BLaER1 (cell line): ENCODE results near the gene PRLR.

Experiments
- H3K27ac ChIP-seq: shearing (Covaris generic); formaldehyde crosslinking; 2 replicates; pipeline ENCODE4 v1.8.1; 2022
- H3K27me3 ChIP-seq: shearing (Covaris generic); formaldehyde crosslinking; 2 replicates; pipeline ENCODE4 v1.8.1; 2022
- H3K36me3 ChIP-seq: shearing (Covaris generic); formaldehyde crosslinking; 2 replicates; pipeline ENCODE4 v1.8.1; 2022
- H3K4me1 ChIP-seq: shearing (Covaris generic); formaldehyde crosslinking; 2 replicates; pipeline ENCODE4 v1.8.1; 2022
- H3K4me2 ChIP-seq: shearing (Covaris generic); formaldehyde crosslinking; 2 replicates; pipeline ENCODE4 v1.8.1; 2022
- H3K4me3 ChIP-seq: shearing (Covaris generic); formaldehyde crosslinking; 2 replicates; pipeline ENCODE4 v1.8.1; 2022
- H3K9ac ChIP-seq: shearing (Covaris generic); formaldehyde crosslinking; 2 replicates; pipeline ENCODE4 v1.8.1; 2022
- H3K9me3 ChIP-seq: shearing (Covaris generic); formaldehyde crosslinking; 2 replicates; pipeline ENCODE4 v1.8.1; 2022
- H4K20me1 ChIP-seq: shearing (Covaris generic); formaldehyde crosslinking; 2 replicates; pipeline ENCODE4 v1.8.1; 2022
- Cebpa-rat ChIP-seq: shearing (Covaris generic); IDR thresholded peaks from 2 replicates; pipeline ENCODE4 v1.8.1; 2022

PRLR gene

GRCh38 chr5:35214051-35214450, 16.2 kb downstream of the PRLR start:
- Histone ChIP-seq H3K27me3 (no peaks in the 10 kb centered on the region), H3K4me2 (no peak overlapping the region), H4K20me1 (no peaks in the 10 kb centered on the region)

GRCh38 chr5:35213608-35214007, 16.7 kb downstream of the PRLR start:
- H4K20me1 ChIP-seq: no peaks in the 10 kb centered on the region
- H3K4me1 ChIP-seq: no peaks in the 10 kb centered on the region
- no peaks in the 10 kb centered on the region for H3K36me3 ChIP-seq
- no peak for TF ChIP-seq Cebpa-rat
- H3K4me3 ChIP-seq: no peak overlapping the region
- no peak overlapping the region for H3K9ac ChIP-seq
- H3K27ac ChIP-seq: no peak overlapping the region
- no peak overlapping the region for H3K4me2 ChIP-seq
- no peaks in the 10 kb centered on the region for H3K9me3 ChIP-seq
- no peaks in the 10 kb centered on the region for H3K27me3 ChIP-seq

More at GRCh38 chr5:35214051-35214450, 16.2 kb downstream of the PRLR start:
- no peaks in the 10 kb centered on the region for H3K36me3 ChIP-seq
- no peak for TF ChIP-seq Cebpa-rat
- no peak overlapping the region for H3K4me3 ChIP-seq
- no peaks in the 10 kb centered on the region for H3K9me3 ChIP-seq
- no peak overlapping the region for H3K27ac ChIP-seq
- H3K4me1 ChIP-seq: no peaks in the 10 kb centered on the region
- no peak overlapping the region for H3K9ac ChIP-seq

DNA sequence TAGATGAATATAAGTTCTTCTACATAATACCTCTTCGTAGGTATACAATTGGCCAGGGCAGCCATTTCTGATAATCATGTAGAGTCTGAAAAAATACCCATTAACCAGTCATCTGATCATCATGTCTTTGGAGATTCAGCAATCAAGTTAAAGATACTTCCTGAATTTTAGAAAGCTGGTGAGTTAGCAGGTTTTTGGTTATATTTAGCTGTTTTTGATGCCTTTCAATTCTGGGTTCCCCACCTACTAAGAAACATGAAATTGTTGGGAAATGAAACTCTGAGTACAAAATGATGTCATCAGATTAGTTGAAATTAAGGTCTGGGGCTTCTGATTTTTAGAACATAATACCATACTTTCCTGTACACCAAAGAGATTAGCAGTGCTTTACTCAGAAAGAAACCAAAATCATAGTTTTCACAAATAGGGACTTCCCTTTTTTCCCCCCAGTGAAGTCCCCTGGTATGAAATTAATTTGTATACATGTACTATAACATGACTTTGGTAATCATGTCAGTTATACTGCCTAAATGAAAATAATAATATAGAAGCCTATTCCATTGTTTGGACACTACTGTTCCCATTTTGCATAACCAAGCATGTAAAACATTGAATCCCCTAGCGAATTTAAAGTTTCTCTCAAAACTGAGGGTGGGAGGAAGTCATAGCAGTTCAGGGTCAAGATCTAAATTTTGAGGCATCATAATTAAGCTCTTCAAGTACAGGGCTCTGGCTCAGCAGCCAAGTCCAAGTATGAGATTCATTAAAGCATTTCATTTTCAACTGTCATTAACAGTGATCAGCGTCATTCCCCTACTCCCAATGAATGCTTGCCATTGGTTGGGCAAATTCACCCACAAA, 17.9 kb downstream of the PRLR start:
- Histone ChIP-seq H3K27me3 (no peaks in the 10 kb centered on the region), H3K27ac (no peak overlapping the region), H3K9me3 (no peaks in the 10 kb centered on the region), H3K4me3 (no peak overlapping the region), H3K36me3 (no peaks in the 10 kb centered on the region), H3K4me2 (no peak overlapping the region), H3K4me1 (no peaks in the 10 kb centered on the region), H3K9ac (no peak overlapping the region), H4K20me1 (no peaks in the 10 kb centered on the region)
- TF ChIP-seq Cebpa-rat: no peak

DNA sequence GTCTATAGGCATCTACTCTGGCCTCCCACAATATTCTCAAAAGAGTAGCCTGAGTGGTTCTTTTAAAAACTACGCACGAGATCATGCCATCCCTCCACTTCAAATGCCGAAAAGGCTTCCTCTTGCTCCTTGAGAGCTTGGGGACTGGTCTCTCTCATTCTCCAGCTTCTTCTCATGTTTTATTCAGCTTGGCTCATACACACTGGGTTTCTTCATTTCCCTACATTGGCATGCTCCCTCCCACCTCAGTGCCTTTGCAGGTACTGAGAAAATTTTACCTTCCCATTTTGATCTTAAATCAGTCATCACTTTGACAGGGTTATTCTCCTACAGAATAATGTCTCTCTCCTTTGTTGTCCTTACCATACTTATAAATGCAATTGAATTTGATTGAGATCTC, 20.4 kb downstream of the PRLR start:
- Histone ChIP-seq H3K9me3 (no peaks in the 10 kb centered on the region), H3K9ac (no peak overlapping the region), H3K4me3 (no peak overlapping the region), H3K4me2 (no peak overlapping the region), H4K20me1 (no peaks in the 10 kb centered on the region), H3K27ac (no peak overlapping the region), H3K27me3 (no peaks in the 10 kb centered on the region), H3K4me1 (no peaks in the 10 kb centered on the region), H3K36me3 (no peaks in the 10 kb centered on the region)
- no peak for TF ChIP-seq Cebpa-rat

DNA sequence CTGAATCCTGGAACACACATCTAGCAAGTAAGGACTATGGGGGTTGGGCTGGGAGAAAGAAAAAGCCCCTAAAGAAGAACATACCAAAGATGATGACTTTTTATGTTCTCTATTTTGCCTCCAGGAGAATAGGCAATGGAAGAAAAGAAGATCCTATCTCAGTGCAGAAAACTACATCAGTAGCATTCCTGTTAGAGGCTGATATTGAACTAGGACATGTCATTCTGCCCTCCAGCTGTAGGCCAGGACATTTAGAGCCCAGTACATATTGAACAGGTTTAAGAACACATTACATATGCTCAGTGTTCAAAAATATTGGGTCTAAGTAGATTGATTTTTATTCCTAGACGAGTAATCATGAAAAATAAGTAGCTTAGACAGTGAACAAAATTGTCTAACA, 24.7 kb downstream of the PRLR start:
- no peaks in the 10 kb centered on the region for H4K20me1 ChIP-seq
- H3K36me3 ChIP-seq: no peaks in the 10 kb centered on the region
- TF ChIP-seq Cebpa-rat: no peak
- no peak overlapping the region for H3K27ac ChIP-seq
- H3K4me2 ChIP-seq: no peak overlapping the region
- H3K27me3 ChIP-seq: no peaks in the 10 kb centered on the region
- no peak overlapping the region for H3K9ac ChIP-seq
- no peak overlapping the region for H3K4me3 ChIP-seq
- H3K4me1 ChIP-seq: no peaks in the 10 kb centered on the region
- H3K9me3 ChIP-seq: no peaks in the 10 kb centered on the region

GRCh38 chr5:35205186-35205585, 25.1 kb downstream of the PRLR start:
- Histone ChIP-seq H3K27me3 (no peaks in the 10 kb centered on the region), H3K36me3 (no peaks in the 10 kb centered on the region), H4K20me1 (no peaks in the 10 kb centered on the region), H3K9ac (no peak overlapping the region), H3K27ac (no peak overlapping the region), H3K4me3 (no peak overlapping the region), H3K4me1 (0 out of 2 replicates have a peak, but pooled peaks cover under 1% of the 10 kb centered on the region), H3K4me2 (no peak overlapping the region), H3K9me3 (no peaks in the 10 kb centered on the region)
- no peak for TF ChIP-seq Cebpa-rat

DNA sequence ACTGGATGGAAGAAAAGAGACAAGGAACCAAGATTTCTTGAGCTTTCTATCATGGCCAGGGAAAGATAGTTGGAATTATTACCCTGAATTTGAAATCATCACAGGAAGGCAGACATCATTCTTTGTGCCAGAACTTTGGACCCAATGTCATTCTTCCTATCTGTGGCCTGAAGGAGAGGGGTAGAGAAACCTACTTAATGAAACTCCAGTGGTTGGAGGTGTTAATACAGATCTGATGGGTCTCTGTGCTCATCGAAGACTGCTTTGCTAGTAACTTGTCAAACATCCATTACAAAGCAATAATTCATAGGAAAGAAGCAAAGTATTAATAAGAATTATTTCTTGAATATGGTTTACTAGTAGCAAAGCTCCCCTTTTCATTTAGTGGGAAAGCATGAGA, 26.9 kb downstream of the PRLR start:
- H3K4me1 ChIP-seq: peaks cover 5% of the 10 kb centered on the region; the same call in 1 of the 2 replicates
- TF ChIP-seq Cebpa-rat: no peak
- H3K4me3 ChIP-seq: no peak overlapping the region
- H3K27ac ChIP-seq: no peak overlapping the region
- no peaks in the 10 kb centered on the region for H4K20me1 ChIP-seq
- H3K9me3 ChIP-seq: no peaks in the 10 kb centered on the region
- no peaks in the 10 kb centered on the region for H3K27me3 ChIP-seq
- H3K4me2 ChIP-seq: no peak overlapping the region
- no peak overlapping the region for H3K9ac ChIP-seq
- H3K36me3 ChIP-seq: no peaks in the 10 kb centered on the region

DNA sequence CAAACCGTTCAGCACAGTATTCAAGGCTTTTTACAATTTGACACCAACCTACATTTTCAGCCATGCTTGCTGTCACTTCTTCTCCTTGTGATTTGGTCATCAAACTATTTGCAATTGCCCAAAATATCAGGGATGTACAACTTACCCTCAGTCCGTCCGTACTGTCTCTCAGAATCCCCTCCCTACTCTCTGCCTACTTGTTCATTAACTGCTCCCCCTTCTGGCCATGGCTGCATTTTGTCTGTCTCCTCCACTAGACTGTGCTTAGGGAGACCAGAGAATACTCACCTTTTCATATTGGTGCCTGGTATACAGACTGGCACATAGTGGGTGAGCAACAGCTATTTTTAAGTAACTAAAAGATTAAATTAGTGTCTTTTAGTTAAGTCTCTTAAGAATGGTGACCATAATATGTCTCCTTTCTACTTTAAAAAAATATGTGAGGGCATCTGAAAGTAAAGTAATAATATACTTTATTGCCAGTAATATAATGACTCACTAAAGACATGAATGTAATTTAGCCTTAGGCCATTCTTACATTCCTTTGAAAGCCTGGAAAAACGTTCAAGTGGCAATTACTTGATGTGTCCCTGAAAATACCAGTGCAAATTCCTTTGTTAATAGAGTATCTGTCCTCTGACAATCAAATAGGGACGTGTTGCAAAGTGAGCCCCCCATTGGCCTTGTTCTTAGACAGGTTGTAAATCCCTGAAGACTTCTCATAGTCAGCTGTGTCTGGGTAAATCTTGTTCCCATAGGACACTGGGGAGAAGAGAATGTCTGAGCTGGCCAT, 27.8 kb downstream of the PRLR start:
- Histone ChIP-seq H3K4me2 (no peak overlapping the region), H3K27ac (no peak overlapping the region), H3K9ac (no peak overlapping the region), H3K27me3 (no peaks in the 10 kb centered on the region), H3K4me3 (no peak overlapping the region), H3K4me1 (peaks cover 5% of the 10 kb centered on the region; the same call in 1 of the 2 replicates), H4K20me1 (no peaks in the 10 kb centered on the region), H3K9me3 (no peaks in the 10 kb centered on the region), H3K36me3 (no peaks in the 10 kb centered on the region)
- no peak for TF ChIP-seq Cebpa-rat

- H3K27ac ChIP-seq: no peak overlapping the region
- no peaks in the 10 kb centered on the region for H3K36me3 ChIP-seq
- H4K20me1 ChIP-seq: no peaks in the 10 kb centered on the region
- no peaks in the 10 kb centered on the region for H3K27me3 ChIP-seq
- no peak overlapping the region for H3K4me2 ChIP-seq
- no peak for TF ChIP-seq Cebpa-rat
- peaks cover 5% of the 10 kb centered on the region; the same call in 1 of the 2 replicates for H3K4me1 ChIP-seq
- H3K9ac ChIP-seq: no peak overlapping the region
- H3K9me3 ChIP-seq: no peaks in the 10 kb centered on the region
- H3K4me3 ChIP-seq: no peak overlapping the region
Measured at GRCh38 chr5:35201291-35201690, 29.0 kb downstream of the PRLR start.

DNA sequence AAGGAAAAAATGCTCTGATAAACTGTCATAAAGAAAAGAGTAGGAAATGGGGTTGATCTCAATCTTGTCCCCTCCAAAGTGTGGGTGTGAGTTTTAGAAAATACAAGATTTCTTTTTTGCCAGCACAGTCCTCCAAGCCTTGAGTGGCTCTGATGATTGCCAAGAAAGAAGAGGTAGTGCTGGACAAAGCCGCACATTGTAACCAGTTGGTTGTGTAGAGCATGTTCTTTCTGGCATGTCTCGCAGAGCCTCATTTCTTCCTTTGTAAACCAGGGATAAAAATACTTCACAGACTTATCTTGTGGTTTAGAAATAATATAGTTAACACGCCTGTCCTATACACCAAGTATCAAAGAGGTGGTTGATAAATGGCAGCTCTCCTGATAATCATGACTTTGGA, 30.4 kb downstream of the PRLR start:
- 0 out of 2 replicates have a peak overlapping the region, but pooled peaks have one; percentile 14 for H3K4me2 ChIP-seq
- no peaks in the 10 kb centered on the region for H3K36me3 ChIP-seq
- no peak for TF ChIP-seq Cebpa-rat
- H4K20me1 ChIP-seq: no peaks in the 10 kb centered on the region
- no peak overlapping the region for H3K9ac ChIP-seq
- no peaks in the 10 kb centered on the region for H3K27me3 ChIP-seq
- H3K4me1 ChIP-seq: peaks cover 18% of the 10 kb centered on the region
- no peak overlapping the region for H3K27ac ChIP-seq
- H3K9me3 ChIP-seq: no peaks in the 10 kb centered on the region
- H3K4me3 ChIP-seq: no peak overlapping the region
